Measurements from ENCODE around the gene LRRC4.

Gene LRRC4

DNA sequence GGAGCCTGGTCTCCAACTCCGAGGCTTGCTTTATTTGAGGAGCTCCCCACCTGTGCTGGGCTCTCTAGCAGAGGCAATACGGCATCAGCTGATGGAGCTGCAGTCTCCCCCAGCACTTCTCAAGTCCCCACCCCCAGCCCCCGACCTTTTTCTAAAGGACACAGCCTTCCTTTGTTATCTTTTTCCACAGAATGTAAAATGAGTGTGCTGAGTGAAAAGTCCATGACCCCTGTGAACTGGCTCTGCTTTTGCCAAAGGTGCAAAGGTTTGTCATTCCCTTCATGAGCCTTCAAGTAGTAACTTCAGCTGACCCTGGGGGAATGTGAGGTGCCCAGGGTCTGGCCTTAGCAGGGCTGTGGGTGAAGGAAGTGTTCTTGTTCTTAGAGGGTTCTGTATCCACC is 25.5 kb downstream of the LRRC4 start:
- no peak for DNase-seq (ENCODE audit: low read depth in 2 of 2)
- TF ChIP-seq, protein P1, sequence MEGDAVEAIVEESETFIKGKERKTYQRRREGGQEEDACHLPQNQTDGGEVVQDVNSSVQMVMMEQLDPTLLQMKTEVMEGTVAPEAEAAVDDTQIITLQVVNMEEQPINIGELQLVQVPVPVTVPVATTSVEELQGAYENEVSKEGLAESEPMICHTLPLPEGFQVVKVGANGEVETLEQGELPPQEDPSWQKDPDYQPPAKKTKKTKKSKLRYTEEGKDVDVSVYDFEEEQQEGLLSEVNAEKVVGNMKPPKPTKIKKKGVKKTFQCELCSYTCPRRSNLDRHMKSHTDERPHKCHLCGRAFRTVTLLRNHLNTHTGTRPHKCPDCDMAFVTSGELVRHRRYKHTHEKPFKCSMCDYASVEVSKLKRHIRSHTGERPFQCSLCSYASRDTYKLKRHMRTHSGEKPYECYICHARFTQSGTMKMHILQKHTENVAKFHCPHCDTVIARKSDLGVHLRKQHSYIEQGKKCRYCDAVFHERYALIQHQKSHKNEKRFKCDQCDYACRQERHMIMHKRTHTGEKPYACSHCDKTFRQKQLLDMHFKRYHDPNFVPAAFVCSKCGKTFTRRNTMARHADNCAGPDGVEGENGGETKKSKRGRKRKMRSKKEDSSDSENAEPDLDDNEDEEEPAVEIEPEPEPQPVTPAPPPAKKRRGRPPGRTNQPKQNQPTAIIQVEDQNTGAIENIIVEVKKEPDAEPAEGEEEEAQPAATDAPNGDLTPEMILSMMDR (IDR thresholded peaks at IDR 0.05; ENCODE audit: low read depth, low read length), result no peak
- no peak overlapping the region for H3K4me3 ChIP-seq (replicated peaks in 1 of 2; ENCODE audit: low read depth in 2 of 2, low read length in 2 of 2)

DNA sequence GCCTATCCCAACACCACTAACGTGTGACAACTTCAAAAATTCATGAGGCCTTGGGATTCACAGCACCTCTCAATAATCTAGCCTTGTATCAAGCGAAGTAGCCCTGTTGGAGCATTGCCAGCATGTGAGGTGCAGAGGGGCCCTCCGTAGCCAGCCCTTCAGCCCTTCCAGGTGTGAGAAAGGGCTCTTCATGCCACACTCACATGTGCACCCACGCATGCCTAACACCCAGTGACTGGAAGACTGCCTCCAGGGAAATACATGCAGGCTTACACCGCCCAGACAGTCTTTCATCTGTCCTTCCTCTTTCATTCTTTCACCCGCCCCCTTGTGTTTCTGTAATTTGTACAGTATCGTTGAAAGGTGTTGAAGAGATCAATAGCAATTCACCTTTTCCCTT is 26.1 kb downstream of the LRRC4 start:
- TF ChIP-seq, protein P1 (IDR thresholded peaks at IDR 0.05; ENCODE audit: low read depth, low read length), result no peak
- no peak for DNase-seq (ENCODE audit: low read depth in 2 of 2)
- no peak overlapping the region for H3K4me3 ChIP-seq (replicated peaks in 1 of 2; ENCODE audit: low read depth in 2 of 2, low read length in 2 of 2)

GRCh38 chr7:128004623-128005022 is 26.6 kb downstream of the LRRC4 start:
- no peak for DNase-seq (ENCODE audit: low read depth in 2 of 2)
- H3K4me3 ChIP-seq (replicated peaks in 1 of 2; ENCODE audit: low read depth in 2 of 2, low read length in 2 of 2), result no peak overlapping the region
- TF ChIP-seq, protein P1 (IDR thresholded peaks at IDR 0.05; ENCODE audit: low read depth, low read length), result no peak

DNA sequence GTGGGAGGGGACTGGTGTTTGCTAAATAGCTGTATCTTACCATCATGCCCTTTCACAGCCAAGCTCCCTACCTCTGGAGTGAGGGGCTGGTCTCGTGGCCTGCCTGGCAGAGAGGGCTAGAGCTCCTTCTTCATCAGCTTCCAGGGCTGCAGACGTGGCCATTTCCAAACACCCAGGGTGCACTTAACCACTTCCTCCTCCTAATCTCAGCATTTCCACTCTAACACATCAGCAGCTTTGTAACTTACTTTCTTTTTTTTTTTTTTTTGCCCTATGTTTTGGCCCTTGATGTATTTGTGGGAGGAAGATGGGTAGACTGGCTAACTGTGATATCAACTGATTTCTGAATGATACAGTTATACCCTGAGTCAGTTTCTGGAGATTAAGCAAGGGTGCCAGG is 27.4 kb downstream of the LRRC4 start:
- TF ChIP-seq, protein P1 (IDR thresholded peaks at IDR 0.05; ENCODE audit: low read depth, low read length), result no peak
- H3K4me3 ChIP-seq (replicated peaks in 1 of 2; ENCODE audit: low read depth in 2 of 2, low read length in 2 of 2), result no peak overlapping the region
- DNase-seq (ENCODE audit: low read depth in 2 of 2), result peak in 1 of 2 donors; percentile 47

DNA sequence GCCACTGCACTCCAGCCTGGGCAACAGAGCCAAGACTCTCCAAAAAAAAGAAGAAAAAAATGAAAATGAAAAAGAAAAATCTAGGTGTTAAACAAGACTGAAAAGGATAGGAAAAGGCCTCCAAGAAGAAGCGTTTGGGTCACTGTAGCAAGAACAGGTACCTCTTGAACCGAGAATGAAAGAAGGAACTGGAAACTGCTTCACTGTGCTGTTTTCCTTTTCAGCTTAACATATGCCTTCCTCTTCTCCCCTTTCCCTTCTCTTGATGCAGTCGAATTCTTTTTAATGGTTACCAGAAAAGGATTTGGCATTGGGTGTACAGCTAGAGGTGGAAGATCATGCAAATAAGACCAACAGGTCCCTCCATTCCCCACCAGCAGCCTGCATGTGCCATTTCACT is 28.1 kb downstream of the LRRC4 start:
- H3K4me3 ChIP-seq (replicated peaks in 1 of 2; ENCODE audit: low read depth in 2 of 2, low read length in 2 of 2), result no peak overlapping the region
- DNase-seq (ENCODE audit: low read depth in 2 of 2), result no peak
- TF ChIP-seq, protein P1 (IDR thresholded peaks at IDR 0.05; ENCODE audit: low read depth, low read length), result no peak

DNA sequence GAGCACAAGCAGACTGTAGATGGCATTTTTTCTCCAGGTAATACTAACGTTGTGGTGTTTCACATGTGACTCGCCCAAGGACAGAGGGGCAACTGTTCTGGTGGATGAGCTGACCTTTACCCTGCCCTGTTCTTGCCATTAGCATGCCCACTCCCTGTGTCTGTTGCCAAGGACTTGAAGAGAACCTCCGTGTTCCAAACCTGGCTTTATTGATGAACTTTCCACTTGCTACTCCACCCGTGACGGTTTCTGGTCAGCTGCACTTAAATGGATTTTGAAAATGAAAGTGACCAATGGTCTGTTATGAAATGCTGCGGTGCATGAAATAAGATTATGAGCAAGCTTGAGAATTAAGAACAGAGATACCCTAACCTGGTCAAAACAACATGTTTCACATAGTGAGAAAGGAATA is 30.4 kb downstream of the LRRC4 start:
- TF ChIP-seq, protein P1 (IDR thresholded peaks at IDR 0.05; ENCODE audit: low read depth, low read length), result no peak
- no peak for DNase-seq (ENCODE audit: low read depth in 2 of 2)
- no peak overlapping the region for H3K4me3 ChIP-seq (replicated peaks in 1 of 2; ENCODE audit: low read depth in 2 of 2, low read length in 2 of 2)

- no peak overlapping the region for H3K4me3 ChIP-seq (replicated peaks in 1 of 2; ENCODE audit: low read depth in 2 of 2, low read length in 2 of 2)
- DNase-seq (ENCODE audit: low read depth in 2 of 2), result peak in 1 of 2 donors; percentile 15
- TF ChIP-seq, protein P1 (IDR thresholded peaks at IDR 0.05; ENCODE audit: low read depth, low read length), result no peak
These were observed 31.2 kb downstream of the LRRC4 start for GRCh38 chr7:128000048-128000447.
